GM19397 (cell line): ENCODE results near the gene MED16.
"Not testable (repeated sequence)": the region's sequence is repeated elsewhere in the genome, so short reads cannot be mapped to it uniquely, and the experiment has no call there.

ENCODE experiments used
- ATAC-seq: cut with Tn5 transposase; IDR thresholded peaks from one replicate; pipeline ENCODE4 v1.9.1; 2021; ENCODE audit warnings: mild to moderate bottlenecking, moderate library complexity; ENCODE audit not compliant: unreplicated experiment

MED16 gene

GRCh38 chr19:840519-841206 is 52.3 kb downstream of the MED16 start, which contains the start of gene PRTN3:
Gene PRTN3 (plus strand): TSS chr19:840999. CDS start chr19:841009, 10 bp downstream.
- ATAC-seq = no peak

DNA sequence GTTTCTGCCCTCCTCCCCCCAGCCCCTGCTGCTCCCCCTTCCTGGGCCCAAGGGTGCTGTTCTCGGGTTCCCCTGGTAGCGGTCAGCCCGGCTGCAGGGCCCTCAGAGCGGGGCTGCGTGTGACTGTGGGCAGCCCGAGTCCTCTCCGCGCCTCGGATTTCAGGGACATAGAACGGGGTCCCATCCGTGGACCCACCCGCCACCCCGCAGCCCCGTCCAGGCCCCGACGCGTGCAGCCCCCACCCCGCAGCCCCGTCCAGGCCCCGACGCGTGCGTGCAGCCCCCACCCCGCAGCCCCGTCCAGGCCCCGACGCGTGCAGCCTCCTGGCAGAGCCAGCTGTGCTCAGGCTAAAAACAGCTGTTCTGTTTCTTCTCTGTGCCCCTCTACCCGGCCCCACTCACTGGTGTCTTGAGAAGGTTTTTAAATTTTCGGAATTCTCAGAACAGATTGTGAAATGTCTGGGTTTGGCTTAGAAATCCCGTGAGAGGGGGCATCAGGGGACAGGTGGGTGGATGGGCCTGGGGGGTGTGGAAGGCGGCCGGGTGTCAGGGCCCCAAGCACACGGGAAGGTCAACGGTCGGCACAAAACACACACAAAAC is 57.7 kb downstream of the MED16 start:
- ATAC-seq = no peak

DNA sequence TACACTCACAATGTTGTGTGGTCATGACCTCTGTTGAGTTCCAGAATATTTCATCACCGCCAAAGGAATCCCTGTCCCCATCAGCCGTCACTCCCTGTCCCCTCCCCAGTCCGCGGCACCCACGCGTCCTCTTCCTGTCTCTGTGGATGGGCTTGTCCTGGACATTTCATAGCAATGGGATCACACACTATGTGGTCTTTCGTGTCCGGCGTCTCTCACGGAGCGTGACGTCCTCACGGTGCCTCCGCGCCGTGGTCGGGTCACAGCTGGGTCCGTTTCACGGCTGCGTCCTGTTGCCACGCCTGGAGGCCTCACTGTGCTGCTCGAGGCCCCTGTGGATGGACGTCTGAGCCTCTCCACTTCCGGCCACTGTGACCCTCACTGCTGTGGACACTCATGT is 58.8 kb downstream of the MED16 start:
- ATAC-seq = no peak

- ATAC-seq = no peak
Observed at GRCh38 chr19:831407-832369, 61.3 kb downstream of the MED16 start.

DNA sequence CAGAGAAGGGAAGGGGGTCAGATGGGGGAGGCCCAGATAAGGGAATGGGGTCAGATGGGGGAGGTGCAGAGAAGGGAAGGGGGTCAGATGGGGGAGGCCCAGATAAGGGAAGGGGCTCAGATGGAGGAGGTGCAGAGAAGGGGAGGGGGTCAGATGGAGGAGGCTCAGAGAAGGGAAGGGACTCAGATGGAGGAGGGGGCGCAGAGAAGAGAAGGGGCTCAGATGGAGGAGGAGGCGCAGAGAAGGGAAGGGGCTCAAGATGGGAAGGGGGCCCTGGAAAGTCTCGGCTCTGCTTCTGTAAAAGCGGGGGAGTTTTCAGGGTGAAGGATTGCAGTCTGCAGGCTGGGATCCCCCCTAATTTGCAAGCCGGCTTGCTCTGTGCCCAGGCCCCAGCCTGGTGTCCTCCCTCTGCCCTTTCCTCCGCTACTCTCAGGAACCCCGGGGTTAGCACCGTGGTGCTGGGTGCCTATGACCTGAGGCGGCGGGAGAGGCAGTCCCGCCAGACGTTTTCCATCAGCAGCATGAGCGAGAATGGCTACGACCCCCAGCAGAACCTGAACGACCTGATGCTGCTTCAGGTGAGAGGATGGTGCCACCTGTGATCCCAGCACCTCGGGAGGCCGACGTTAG is 63.7 kb downstream of the MED16 start:
- no peak for ATAC-seq

DNA sequence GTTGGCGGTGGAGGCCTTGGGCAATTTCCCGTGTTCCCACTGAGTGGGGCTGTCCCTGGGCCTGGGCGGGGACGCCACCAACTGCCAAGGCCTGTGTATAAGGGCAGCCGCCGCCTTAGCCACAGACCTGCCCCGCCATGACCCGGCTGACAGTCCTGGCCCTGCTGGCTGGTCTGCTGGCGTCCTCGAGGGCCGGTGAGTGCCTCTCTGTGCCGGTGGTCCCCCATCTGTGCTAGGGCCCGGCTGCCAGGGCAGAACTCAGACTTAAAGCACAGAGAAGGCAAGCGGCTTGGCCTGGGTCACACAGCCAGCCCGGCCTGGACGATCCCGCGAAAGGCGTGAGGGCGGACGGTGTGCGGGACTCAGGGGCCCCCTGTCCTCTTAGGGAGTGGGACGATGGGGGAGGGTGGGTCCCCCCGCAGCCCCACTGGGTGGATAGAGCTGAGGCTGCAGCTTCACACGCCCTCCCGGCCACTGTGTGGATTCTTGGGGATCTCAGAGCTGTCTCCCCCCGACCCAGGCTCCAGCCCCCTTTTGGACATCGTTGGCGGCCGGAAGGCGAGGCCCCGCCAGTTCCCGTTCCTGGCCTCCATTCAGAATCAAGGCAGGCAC is 65.2 kb downstream of the MED16 start, which contains the start of gene AZU1:
Gene AZU1 (plus strand): TSS at position 128 of the 612 bp plus-strand sequence. CDS start 10 bp downstream, at position 138.
- ATAC-seq = no peak

- no peak for ATAC-seq
Observed at GRCh38 chr19:827314-827709, 65.7 kb downstream of the MED16 start.

DNA sequence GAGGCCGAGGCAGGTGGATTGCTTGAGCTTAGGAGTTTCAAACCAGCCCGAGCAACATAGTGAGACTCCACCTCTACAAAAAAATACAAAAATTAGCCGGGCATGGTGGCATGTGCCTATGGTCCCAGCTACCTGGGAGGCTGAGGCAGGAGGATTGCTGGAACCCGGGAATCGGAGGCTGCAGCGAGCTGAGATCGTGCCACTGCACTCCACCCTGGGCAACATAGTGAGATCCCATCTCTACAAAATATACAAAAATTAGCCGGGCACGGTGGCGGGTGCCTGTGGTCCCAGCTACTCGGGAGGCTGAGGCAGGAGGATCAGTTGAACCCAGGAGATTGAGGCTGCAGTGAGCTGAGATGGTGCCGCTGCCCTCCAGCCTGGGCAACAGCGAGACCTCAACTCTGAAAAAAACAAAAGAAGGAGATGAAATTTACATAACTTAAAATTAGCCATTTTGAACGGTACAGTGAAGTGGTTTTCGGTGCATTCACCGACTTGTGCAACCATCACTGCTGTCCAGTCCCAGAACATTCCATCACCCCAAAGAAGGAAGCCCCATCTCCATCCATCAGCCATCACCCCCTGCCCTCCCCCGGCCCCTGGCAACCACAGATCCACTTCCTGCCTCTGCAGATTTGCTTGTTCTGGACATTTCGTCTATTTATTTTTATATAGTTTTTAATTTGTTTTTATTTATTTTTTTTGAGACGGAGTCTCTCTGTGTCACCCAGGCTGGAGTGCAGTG is 66.9 kb downstream of the MED16 start:
- ATAC-seq = no peak

GRCh38 chr19:824885-825284 is 68.1 kb downstream of the MED16 start:
- no peak for ATAC-seq

GRCh38 chr19:823565-824121 is 69.3 kb downstream of the MED16 start:
- no peak for ATAC-seq

DNA sequence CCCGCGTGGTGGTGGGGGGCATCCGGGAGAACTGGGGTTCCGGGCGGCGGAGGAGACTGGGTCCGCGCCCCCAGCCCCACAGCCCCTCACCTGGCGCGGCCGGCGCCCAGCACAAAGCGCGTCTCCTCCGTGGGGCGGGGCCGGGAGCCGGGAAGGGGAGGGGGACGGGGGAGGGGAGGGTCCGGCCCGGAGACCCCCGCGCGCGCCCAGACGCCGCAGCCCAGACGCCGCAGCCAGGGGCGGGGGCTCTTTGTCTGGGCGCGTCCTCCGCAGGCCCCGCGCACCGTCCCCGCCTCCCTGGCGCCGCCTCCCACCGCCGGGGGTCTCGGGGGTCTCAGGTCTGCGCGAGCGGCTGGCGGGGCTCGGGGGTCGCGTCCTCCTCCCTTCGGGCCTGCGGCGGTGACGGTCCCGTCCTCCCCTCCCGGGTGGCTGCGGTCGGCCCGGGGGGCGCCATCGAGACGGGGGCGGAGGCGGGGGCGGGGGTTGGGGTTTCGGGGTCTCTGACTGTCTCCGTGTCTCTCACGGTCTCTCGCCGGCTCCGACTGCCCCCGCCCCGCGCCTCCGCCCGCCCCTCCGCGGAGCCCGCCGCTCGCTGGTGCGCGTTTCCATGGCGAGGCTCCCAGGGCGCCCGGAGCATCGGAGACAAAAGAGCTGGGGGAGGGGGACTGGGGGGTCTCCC is 71.0 kb downstream of the MED16 start, which contains the start of gene PLPPR3:
Gene PLPPR3 (minus strand): TSS at position 131 of the 679 bp plus-strand sequence. CDS start 396 bp downstream, outside the sequence.
- no peak for ATAC-seq

GRCh38 chr19:821231-821824 is 71.7 kb downstream of the MED16 start:
- no peak for ATAC-seq

- not testable (repeated sequence) for ATAC-seq
Observed at GRCh38 chr19:820212-820611, 72.8 kb downstream of the MED16 start.
